ENCODE data around the gene IL4R.
"Not testable (repeated sequence)": the region's sequence is repeated elsewhere in the genome, so short reads cannot be mapped to it uniquely, and the experiment has no call there.

IL4R gene

DNA sequence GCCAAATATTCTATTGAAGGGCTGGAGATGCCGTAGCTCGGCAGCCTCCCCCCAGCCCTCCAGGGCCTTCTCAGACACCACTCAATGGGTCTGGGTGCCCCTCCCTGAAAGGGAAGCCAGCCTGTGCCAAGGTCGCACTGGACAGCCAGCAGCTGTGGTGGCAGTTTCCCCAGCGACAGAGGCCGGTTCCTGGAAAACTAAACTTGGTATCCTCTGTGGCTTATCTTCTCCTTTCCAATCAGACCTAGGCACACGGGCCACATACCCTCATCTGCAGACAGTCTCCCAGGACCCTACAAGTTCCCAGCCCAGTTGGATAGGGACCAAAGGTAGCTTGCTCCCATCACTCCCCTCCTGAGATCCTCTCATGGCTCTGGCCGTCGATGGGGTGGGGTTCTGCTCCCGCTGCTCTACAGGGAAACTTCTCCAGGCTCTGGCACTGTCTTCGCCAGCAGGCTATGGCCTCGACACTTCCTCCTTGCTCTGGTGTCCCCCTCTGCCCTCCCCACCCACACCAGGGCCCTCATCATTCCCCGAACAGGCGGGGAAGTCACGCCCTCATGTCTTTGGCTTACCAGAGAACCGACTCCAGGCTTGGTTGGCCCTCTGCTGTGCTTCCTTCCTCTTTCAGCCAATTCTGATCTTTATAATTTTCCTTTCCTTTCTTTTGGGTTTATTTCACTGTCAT lies 69.9 kb downstream of the IL4R start:
- H3K9me3 ChIP-seq (ENCODE audit: control insufficient read depth, insufficient read depth, low read length) = no peaks in the 10 kb centered on the region
- H3K4me3 ChIP-seq (ENCODE audit: low read depth, low read length) = no peak overlapping the region
- no peak overlapping the region for H3K27ac ChIP-seq (ENCODE audit: low read depth, low read length)
- H3K9ac ChIP-seq (ENCODE audit: low read depth, low read length) = no peak overlapping the region
- no peaks in the 10 kb centered on the region for H3K36me3 ChIP-seq (ENCODE audit: control insufficient read depth, insufficient read depth, low read length)
- no peaks in the 10 kb centered on the region for H3K27me3 ChIP-seq (ENCODE audit: control insufficient read depth, insufficient read depth, low read length)
- no peaks in the 10 kb centered on the region for H3K4me1 ChIP-seq (ENCODE audit: control insufficient read depth, insufficient read depth, low read length)

DNA sequence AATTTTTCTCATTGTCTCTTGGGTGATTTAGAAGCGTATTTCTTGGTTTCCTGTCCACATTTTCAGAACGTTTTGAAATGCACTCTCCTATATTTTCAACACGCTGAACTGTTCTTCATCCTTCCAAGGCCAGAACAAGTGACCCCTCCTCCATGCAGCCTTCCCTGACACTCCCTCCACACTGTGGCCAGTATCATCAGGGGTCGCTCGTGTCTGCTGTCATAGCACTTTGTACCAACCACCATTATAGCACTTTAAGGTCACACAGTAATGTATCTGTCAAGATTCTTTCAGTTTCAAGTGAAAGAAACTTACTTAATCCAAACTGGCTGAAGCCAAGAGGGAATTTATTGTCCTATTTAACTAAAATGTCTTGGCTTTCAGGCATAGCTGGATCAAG lies 70.7 kb downstream of the IL4R start:
- H3K4me3 ChIP-seq (ENCODE audit: low read depth, low read length) = no peak overlapping the region
- no peak overlapping the region for H3K27ac ChIP-seq (ENCODE audit: low read depth, low read length)
- no peaks in the 10 kb centered on the region for H3K9me3 ChIP-seq (ENCODE audit: control insufficient read depth, insufficient read depth, low read length)
- H3K36me3 ChIP-seq (ENCODE audit: control insufficient read depth, insufficient read depth, low read length) = no peaks in the 10 kb centered on the region
- H3K9ac ChIP-seq (ENCODE audit: low read depth, low read length) = no peak overlapping the region
- no peaks in the 10 kb centered on the region for H3K27me3 ChIP-seq (ENCODE audit: control insufficient read depth, insufficient read depth, low read length)
- H3K4me1 ChIP-seq (ENCODE audit: control insufficient read depth, insufficient read depth, low read length) = no peaks in the 10 kb centered on the region

DNA sequence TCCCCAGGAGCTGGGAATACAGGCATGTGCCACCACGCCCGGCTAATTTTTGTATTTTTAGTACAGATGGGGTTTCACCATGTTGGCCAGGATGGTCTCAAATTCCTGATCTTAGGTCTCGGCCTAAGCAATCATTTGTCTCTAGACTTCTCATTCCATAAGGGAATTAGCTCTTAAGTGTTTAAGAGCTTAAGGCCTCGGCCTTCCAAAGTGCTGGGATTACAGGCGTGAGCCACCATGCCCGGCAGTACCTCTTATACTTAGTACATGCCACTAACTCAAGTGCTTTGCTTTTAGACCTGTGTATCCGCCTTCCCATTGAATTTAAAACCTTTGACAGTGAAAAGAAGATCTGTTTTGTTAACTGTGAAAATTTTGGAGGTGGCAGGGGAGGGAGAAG lies 71.6 kb downstream of the IL4R start:
- Histone ChIP-seq H3K27ac (ENCODE audit: low read depth, low read length) (no peak overlapping the region), H3K9ac (ENCODE audit: low read depth, low read length) (no peak overlapping the region), H3K36me3 (ENCODE audit: control insufficient read depth, insufficient read depth, low read length) (no peaks in the 10 kb centered on the region), H3K9me3 (ENCODE audit: control insufficient read depth, insufficient read depth, low read length) (no peaks in the 10 kb centered on the region), H3K4me1 (ENCODE audit: control insufficient read depth, insufficient read depth, low read length) (no peaks in the 10 kb centered on the region), H3K4me3 (ENCODE audit: low read depth, low read length) (no peak overlapping the region), H3K27me3 (ENCODE audit: control insufficient read depth, insufficient read depth, low read length) (no peaks in the 10 kb centered on the region)

DNA sequence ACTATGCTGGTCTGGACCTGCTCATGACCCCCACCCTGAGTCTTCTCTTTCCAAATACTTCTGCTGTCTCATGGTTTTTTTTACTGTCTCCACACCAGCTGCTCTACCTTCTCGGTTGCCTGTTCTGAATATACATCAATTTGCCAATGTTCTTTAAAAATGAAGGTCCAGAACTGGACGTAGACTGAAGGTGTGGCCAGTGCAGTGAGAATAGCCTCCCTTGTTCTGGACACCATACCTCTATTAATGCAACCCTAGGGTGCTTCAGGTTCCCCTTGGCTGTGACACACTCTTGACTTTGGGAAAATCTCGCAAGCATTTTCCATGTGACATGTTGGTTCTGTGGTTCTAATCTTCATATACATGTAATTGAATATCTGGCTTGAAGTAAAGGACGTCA lies 72.9 kb downstream of the IL4R start:
- Histone ChIP-seq H3K9me3 (ENCODE audit: control insufficient read depth, insufficient read depth, low read length) (no peaks in the 10 kb centered on the region), H3K36me3 (ENCODE audit: control insufficient read depth, insufficient read depth, low read length) (no peaks in the 10 kb centered on the region), H3K27ac (ENCODE audit: low read depth, low read length) (no peak overlapping the region), H3K27me3 (ENCODE audit: control insufficient read depth, insufficient read depth, low read length) (no peaks in the 10 kb centered on the region), H3K9ac (ENCODE audit: low read depth, low read length) (no peak overlapping the region), H3K4me1 (ENCODE audit: control insufficient read depth, insufficient read depth, low read length) (no peaks in the 10 kb centered on the region), H3K4me3 (ENCODE audit: low read depth, low read length) (no peak overlapping the region)

DNA sequence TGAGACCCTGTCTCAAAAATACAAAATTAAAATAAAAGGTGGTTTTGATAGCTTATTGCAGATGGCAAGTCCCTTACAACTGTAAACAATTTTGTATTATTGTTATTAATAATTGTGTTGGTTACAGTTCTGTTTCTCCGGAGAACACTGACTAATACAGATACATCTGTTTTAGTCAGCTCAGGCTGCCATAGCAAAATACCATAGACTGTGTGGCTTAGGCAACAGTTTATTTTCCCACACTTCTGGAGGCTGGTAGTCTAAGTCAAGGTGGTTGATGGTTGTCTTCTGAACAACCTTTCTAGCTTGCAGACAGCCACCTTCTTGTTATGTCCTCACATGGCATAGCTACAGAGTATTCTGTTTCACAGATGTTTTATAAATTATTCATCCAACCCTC lies 74.0 kb downstream of the IL4R start:
- Histone ChIP-seq H3K27me3 (ENCODE audit: control insufficient read depth, insufficient read depth, low read length) (no peaks in the 10 kb centered on the region), H3K4me3 (ENCODE audit: low read depth, low read length) (no peak overlapping the region), H3K9me3 (ENCODE audit: control insufficient read depth, insufficient read depth, low read length) (no peaks in the 10 kb centered on the region), H3K4me1 (ENCODE audit: control insufficient read depth, insufficient read depth, low read length) (no peaks in the 10 kb centered on the region), H3K9ac (ENCODE audit: low read depth, low read length) (no peak overlapping the region), H3K36me3 (ENCODE audit: control insufficient read depth, insufficient read depth, low read length) (no peaks in the 10 kb centered on the region), H3K27ac (ENCODE audit: low read depth, low read length) (no peak overlapping the region)

DNA sequence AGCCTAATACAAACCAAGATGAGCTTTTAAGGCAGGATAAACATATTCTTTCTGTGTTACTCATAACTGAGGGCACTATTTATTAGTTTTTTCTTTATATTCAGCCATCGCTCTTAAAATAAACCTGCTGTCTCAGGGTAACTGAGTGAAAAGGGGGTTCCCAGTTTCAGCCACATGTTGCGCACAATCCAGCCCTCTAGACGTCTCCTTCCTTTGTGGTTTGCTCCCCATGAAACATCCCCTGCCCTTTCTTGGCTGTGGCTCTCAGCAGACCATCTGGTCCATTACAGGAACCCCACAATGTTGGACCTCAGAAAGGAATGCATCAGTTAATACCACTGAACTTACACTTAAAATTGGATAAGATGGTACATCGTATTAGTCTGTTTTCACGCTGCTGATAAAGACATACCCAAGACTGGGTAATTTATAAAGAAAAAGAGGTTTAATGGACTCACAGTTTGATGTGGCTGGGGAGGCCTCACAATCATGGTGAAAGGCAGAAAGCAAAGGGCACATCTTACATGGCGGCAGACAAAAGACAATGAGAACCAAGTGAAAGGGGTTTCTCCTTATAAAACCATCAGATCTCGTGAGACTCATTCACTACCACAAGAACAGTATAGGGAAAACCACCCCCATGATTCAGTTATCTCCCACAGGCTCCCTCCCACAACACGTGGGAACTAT lies 75.6 kb downstream of the IL4R start:
- H3K4me3 ChIP-seq (ENCODE audit: low read depth, low read length) = no peak overlapping the region
- no peaks in the 10 kb centered on the region for H3K4me1 ChIP-seq (ENCODE audit: control insufficient read depth, insufficient read depth, low read length)
- no peaks in the 10 kb centered on the region for H3K36me3 ChIP-seq (ENCODE audit: control insufficient read depth, insufficient read depth, low read length)
- no peaks in the 10 kb centered on the region for H3K9me3 ChIP-seq (ENCODE audit: control insufficient read depth, insufficient read depth, low read length)
- H3K9ac ChIP-seq (ENCODE audit: low read depth, low read length) = no peak overlapping the region
- no peak overlapping the region for H3K27ac ChIP-seq (ENCODE audit: low read depth, low read length)
- no peaks in the 10 kb centered on the region; the same call in 1 of the 2 replicates for H3K27me3 ChIP-seq (ENCODE audit: control insufficient read depth, insufficient read depth, low read length)

DNA sequence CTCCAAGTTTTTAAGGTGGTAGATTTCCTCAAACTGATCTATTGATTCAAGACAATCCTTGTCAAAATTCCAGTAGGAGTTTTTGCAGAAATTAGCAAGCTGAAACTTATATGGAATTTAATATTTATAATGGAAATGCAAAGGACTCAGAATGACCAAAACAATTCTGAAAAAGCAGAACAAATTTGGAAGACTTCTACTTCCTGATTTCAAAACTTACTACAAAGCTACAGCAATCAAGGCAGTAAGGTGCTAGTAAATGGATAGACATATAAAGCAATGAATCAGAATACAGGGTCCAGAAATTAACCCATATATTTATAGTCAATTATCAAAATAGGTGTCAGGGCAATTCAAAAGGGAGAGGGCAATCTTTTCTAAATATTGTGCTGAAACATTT lies 76.4 kb downstream of the IL4R start:
- Histone ChIP-seq H3K27me3 (ENCODE audit: control insufficient read depth, insufficient read depth, low read length) (no peaks in the 10 kb centered on the region; the same call in 1 of the 2 replicates), H3K9me3 (ENCODE audit: control insufficient read depth, insufficient read depth, low read length) (no peaks in the 10 kb centered on the region), H3K9ac (ENCODE audit: low read depth, low read length) (no peak overlapping the region), H3K4me1 (ENCODE audit: control insufficient read depth, insufficient read depth, low read length) (no peaks in the 10 kb centered on the region), H3K27ac (ENCODE audit: low read depth, low read length) (no peak overlapping the region), H3K4me3 (ENCODE audit: low read depth, low read length) (no peak overlapping the region), H3K36me3 (ENCODE audit: control insufficient read depth, insufficient read depth, low read length) (no peaks in the 10 kb centered on the region)

DNA sequence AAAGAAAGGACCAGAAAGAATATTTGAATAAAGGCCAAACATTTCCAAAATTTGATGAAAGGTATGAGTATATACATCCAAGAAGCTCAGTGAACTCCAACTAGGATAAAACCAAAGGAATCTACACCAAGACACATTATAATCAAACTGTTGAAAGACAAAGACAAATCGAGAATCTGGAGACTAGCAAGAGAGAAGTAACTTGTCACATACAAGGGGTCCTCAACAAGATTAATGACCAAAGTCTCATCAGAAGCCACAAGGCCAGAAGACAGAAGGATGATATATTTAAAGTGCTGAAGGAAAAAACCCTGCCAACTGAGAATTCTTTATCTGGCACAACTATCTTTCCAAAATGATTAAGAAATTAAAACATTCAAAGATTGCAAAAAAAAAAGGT lies 78.9 kb downstream of the IL4R start:
- H3K9me3 ChIP-seq (ENCODE audit: control insufficient read depth, insufficient read depth, low read length) = no peaks in the 10 kb centered on the region
- H3K4me3 ChIP-seq (ENCODE audit: low read depth, low read length) = no peak overlapping the region
- no peak overlapping the region for H3K27ac ChIP-seq (ENCODE audit: low read depth, low read length)
- H3K9ac ChIP-seq (ENCODE audit: low read depth, low read length) = no peak overlapping the region
- no peaks in the 10 kb centered on the region for H3K36me3 ChIP-seq (ENCODE audit: control insufficient read depth, insufficient read depth, low read length)
- no peaks in the 10 kb centered on the region for H3K4me1 ChIP-seq (ENCODE audit: control insufficient read depth, insufficient read depth, low read length)
- H3K27me3 ChIP-seq (ENCODE audit: control insufficient read depth, insufficient read depth, low read length) = no peaks in the 10 kb centered on the region; the same call in 1 of the 2 replicates

DNA sequence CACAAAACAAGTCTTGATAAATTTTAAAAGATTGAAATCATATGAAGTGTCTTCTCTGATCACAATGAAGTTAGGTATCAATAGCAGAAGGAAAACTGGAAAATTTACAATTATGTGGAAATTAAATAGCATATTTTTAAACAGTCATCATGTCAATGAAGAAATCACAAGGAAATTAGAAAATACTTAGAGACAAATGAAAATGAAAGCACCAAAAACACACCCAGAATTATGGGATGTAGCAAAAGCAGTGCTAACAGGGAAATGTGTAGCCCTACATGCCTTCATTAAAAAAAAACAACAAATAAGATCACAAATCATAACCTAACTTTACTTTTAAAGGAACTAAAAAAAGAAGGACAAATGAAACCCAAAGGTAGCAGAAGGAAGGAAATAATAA lies 80.7 kb downstream of the IL4R start:
- no peak overlapping the region for H3K9ac ChIP-seq (ENCODE audit: low read depth, low read length)
- no peaks in the 10 kb centered on the region for H3K36me3 ChIP-seq (ENCODE audit: control insufficient read depth, insufficient read depth, low read length)
- no peak overlapping the region for H3K27ac ChIP-seq (ENCODE audit: low read depth, low read length)
- H3K9me3 ChIP-seq (ENCODE audit: control insufficient read depth, insufficient read depth, low read length) = no peaks in the 10 kb centered on the region
- H3K4me3 ChIP-seq (ENCODE audit: low read depth, low read length) = no peak overlapping the region
- H3K4me1 ChIP-seq (ENCODE audit: control insufficient read depth, insufficient read depth, low read length) = no peaks in the 10 kb centered on the region
- no peaks in the 10 kb centered on the region; the same call in 1 of the 2 replicates for H3K27me3 ChIP-seq (ENCODE audit: control insufficient read depth, insufficient read depth, low read length)

DNA sequence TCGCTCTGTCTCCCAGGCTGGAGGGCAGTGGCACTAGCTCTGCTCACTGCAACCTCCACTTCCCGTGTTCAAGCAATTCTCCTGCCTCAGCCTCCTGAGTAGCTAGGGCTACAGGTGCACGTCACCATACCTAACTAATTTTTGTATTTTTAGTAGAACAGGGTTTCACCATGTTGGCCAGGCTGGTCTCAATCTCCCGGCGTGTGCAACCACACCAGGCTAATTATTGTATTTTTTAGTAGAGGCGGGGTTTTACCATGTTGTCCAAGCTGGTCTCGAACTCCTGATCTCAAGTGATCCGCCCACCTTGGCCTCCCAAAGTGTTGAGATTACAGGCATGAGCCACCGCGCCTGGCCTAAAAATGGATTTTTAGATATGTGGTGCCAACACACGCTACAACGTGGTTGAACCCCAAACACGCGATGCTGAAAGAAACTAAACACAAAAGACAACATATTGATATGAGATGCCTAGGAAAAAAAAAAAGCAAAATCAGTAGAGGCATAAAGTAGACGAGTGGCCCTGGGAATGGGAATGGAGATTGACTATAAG lies 84.6 kb downstream of the IL4R start:
- not testable (repeated sequence) for H3K9ac ChIP-seq (ENCODE audit: low read depth, low read length); H3K9me3 ChIP-seq (ENCODE audit: control insufficient read depth, insufficient read depth, low read length); H3K27me3 ChIP-seq (ENCODE audit: control insufficient read depth, insufficient read depth, low read length); H3K4me3 ChIP-seq (ENCODE audit: low read depth, low read length); H3K4me1 ChIP-seq (ENCODE audit: control insufficient read depth, insufficient read depth, low read length); H3K27ac ChIP-seq (ENCODE audit: low read depth, low read length); H3K36me3 ChIP-seq (ENCODE audit: control insufficient read depth, insufficient read depth, low read length)

All from HUES48 (cell line).